Stimulated activated CD8-positive, alpha-beta memory T cell treated with anti-CD3 and anti-CD28 coated beads, Interleukin-2, amount 100 ng/mL, for 48 hours (primary cell): ENCODE measurements around the gene FGD5.
A peak's percentile ranks its signal among the peaks of the same experiment; 100 is the strongest.

Source experiments
- DNase-seq, 2 donors: peaks; one replicate each; pipeline ENCODE4 v3.0.0-alpha.2; 2020; ENCODE audit warnings: low read depth in 2 of 2

The FGD5 gene

GRCh38 chr3:14925729-14926591, 107.2 kb downstream of the FGD5 start:
- DNase-seq: no peak

DNA sequence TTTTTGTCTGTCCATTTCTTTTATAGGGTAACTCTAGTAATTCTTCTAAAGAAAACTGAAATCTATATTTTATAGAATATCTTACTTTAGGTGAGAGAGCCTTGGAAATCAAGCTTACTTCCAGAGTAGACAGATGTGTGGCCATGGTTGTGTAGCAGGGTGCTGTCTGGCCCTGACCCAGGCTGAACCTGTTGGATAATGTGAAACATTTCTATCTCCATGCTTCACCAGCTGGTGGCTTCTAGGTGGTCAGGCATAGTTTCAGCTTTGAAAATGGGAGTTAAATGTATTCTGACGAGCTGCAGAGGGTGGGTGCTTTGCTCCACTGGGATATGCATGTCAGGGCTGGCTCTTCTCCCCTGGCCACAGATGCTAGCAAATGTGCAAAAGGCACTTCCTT, 107.8 kb downstream of the FGD5 start:
- no peak for DNase-seq

DNA sequence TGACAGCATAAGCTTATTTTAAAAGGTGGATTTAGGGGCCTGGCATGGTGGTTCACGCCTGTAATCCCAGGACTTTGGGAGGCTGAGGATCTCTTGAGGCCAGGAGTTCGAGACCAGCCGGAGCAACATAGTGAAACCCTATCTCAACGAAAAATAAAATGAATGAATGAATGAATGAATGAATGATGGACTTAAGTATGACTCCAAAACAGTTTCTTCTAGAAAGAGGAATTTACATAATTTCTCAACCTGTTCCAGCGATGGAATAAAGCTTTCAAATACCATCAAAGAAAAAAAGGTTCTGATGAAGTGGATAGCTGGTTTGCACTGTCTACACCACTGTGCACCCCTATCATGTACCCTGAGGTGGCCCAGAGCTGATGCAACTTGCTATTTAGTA, 108.5 kb downstream of the FGD5 start:
- no peak for DNase-seq

DNA sequence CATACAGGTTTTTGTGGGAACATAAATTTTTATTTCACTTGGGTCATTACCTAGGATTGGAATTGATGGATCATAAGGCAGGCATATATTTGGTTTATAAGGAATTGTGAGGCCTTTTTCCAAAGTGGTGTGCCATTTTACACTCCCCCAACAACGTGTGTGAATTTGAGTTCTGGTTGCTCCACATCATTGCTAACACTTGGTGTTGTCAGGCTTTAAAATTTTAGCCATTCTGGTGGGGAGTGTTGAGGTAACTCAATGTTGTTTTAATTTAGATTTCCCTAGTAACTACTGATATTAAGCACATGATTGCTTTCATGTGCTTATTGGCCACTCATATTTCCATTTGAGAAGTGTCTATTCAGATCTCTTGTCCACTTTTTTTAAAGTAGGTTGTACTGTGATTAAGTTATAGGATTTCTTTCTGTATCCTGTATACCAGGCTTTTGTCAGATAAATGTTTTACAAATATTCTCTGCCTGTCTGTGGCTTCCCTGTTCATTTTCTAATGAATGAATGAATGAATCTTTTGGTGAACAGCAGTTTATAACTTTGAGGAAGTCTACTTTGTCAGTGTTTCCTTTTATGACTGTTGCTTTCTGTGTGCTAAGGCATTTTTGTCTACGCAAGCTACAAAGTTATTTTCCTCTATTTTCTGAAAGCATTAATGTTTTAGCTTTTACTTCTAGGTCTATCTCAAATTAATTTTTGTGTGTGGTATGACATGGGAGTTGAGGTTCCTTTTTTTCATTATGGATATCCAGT, 110.7 kb downstream of the FGD5 start:
- no peak for DNase-seq

DNA sequence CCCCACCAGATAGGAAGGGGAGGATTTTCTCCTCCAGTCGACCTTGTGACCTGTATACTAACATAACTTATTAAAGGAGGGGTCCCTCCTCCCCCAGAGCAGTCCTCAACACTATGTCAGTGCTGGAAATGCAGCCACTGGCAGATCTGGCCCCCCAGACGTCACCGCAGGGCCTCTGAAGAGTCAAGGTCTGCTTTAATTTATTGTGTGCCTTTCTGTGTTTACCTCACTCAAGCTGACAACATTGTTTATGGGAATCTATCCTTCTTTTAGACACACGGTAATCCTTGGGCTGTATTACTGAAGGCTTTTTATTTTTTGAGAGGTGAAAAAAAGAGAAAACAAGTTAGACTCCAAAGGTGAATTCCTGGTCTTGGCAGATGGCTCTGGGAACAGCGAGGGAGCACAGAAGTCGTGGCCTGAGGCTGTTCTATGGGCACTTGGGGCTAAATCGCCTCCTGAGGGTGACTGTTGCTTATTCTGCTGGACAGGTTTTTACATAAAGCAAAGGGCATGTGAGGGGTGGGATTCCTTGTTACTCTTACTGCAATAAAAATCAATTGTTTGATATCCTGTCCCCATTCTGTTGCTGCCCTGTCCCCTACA, 115.2 kb downstream of the FGD5 start:
- DNase-seq: no peak

DNA sequence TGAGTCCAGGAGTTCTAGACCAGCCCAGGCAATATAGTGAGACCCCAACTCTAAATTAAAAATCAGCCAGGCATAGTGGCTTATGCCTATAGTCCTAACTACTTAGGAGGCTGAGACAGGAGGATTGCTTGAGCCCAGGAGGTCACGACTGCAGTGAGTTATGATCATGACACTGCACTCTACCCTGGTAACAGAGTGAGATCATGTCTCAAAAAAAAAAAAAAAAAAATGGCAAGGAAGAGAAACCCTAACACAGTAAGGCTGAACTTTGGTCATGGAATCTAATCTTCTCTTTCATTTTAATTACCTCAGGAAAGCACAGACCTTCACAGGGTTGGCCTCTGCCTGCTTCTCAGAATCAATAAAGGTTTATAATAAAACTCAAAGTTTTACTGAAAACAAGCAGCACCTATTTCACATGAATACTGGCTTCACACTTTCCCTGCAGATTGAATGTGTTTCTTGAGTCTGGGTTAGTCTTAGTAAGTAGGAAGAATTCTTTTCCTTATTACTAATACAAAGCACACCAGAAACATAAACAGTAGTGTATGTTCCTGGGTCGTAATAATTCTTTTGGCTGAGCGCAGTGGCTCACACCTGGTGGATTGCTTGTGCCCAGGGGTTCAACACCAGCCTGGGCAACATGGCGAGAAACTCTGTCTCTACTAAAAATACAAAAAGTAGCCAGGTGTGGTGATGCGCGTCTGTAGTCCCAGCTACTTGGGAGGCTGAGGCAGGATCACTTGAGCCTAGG, 117.0 kb downstream of the FGD5 start:
- DNase-seq: no peak

DNA sequence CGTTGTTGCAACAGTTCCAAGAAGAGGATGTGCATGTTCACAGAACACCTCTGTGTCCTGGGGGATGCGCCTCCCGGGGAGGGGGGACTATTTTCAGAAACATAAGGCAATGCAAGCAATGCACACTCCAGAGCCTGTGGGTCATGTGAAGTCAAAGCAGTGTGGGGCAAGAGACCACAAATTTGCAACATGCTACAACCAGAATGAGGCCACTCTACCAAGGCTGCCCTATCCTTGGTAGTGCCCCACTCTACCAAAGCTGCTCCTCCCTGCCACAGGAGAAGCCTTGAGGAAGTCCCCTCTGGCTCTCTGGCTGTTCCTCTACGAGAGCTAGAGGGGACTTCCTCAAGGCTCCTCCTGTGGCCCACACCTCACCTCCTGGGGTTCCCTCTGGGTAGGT, 120.2 kb downstream of the FGD5 start:
- DNase-seq: no peak

DNA sequence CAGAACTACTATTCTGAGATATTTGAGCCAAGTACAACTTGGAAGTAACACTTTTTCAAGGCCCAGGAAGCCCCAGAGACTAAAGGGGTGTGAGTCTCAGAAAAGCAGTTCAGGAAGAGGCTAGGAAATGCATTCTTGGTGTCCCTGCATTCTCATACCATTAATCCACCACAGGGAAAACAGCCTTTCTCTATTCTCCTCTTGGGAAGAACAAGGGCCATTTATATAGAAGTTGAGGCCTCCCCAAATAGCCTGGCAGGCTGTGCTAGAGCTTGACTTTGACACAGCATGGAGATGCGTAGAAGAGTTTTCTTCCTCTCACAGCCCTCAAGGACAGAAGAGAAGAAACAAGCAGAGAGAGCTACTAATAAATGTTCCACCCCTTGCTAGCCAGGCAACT, 123.1 kb downstream of the FGD5 start:
- DNase-seq: no peak

DNA sequence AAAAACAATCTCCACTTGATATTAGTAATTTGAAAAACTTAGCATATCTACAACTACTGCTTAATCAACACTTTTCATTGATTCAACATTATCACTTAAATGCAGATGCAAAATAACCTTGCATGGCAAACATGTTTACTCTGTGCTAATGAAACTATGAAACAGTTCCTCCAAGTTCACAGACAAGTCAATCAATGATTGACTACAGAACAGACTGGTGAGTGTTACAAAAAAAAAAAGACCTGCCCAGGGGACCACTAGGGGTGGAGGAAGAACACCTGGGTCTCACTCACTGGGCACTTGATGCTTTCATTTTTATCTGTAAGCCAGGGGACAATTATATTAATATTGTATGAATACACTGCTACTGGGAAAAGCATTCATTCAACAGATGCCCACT, 124.3 kb downstream of the FGD5 start:
- no peak for DNase-seq

GRCh38 chr3:14946236-14946635, 127.5 kb downstream of the FGD5 start:
- no peak for DNase-seq

GRCh38 chr3:14946739-14947099, 128.0 kb downstream of the FGD5 start:
- no peak for DNase-seq

DNA sequence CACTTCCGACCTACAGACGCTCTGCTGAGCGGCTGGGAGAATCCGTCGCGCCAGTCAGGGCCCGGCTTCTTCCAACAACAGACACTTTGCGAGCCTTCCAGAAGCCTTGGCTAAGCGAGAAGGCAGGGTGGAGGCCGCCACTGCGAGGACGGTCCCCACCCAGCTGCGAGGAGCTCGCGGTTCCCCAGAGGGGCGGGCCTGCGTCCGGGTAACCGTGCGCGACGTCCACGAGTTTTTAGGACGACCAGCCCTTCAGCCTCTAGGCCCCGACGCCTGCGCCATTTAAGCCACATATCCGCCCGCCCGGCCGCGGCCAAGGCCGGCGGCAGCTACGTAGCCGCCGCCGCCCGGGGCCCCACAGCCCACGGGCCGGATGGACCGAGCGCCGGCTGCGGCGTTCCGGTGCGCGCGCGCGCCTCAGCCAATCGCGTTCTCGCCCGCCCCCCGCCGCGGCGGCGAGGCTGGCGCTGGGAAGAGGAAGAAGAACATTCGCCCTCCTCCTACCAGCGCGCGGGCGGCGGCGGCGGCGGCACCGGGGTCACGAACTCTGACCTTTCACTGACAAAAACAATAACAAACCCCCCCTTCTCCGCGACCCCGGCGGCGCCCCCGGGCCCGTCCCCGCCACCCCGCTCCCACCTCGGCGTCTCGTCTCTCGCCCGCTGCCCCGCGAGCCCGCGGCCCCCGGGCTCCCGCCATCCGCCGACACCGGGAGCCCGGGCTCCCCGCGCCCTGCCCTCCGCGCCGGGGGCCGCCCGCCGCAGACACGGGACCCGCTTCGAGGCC, 128.5 kb downstream of the FGD5 start, which contains the start of gene NR2C2:
Gene NR2C2 (plus strand): TSS at position 484 of the 786 bp plus-strand sequence. CDS start 56,332 bp downstream, outside the sequence.
- DNase-seq: peak; percentile 78 to 85

- peak; percentile 88 to 92 for DNase-seq
Measured at GRCh38 chr3:14947886-14948608, 129.3 kb downstream of the FGD5 start.

- no peak for DNase-seq
Measured at GRCh38 chr3:14948609-14949038, 129.9 kb downstream of the FGD5 start.

GRCh38 chr3:14949126-14949525, 130.4 kb downstream of the FGD5 start:
- DNase-seq: no peak

GRCh38 chr3:14950274-14950673, 131.5 kb downstream of the FGD5 start:
- no peak for DNase-seq

GRCh38 chr3:14957153-14957552, 138.4 kb downstream of the FGD5 start:
- no peak for DNase-seq

DNA sequence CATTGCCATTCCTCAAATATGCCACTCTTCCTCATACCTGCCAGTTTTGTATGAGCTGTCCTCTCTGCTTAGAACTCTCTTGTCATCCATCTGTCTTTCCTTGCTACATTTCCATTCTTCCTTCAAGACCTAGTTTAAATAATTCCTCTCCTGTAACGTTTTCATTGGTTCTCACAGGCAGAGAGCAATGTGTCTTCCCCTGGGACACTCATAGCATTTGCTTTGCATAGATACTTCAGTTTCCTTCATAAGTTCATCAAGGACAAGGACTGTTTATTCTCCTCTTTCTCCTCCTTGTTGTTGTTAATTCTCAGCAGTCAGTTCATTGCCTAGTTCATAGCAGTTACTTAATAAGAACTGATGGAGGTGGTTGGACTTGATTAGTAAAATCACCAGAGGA, 139.2 kb downstream of the FGD5 start:
- DNase-seq: no peak

GRCh38 chr3:14959359-14959943, 140.7 kb downstream of the FGD5 start:
- no peak for DNase-seq

DNA sequence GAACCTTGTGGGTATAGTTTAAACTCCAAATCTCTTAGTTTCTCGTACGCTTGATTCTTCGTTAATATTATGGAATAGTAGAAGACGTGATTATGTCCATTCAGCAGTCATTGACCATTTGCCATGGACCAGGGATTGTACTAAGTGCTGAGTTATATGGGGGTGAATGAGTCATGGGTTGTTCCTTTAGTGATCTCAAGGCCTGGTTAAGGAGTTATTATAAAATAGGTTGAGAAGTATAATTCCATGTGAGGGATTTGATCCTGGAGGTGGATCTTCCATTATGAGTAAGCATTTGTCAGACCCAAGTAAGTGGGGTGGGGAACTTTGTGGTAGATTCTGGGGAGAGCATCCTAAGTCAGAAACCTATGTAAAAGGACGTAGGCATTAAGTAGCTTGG, 144.0 kb downstream of the FGD5 start:
- no peak for DNase-seq
